Epithelial cell of proximal tubule (primary cell): ENCODE data around the gene MAST4. TPM values are rescaled to one million over a fixed set of nuclear protein-coding genes. Genes with fewer than 3 reads are reported as not detected.

Experiments
- DNase-seq: peaks from one replicate; pipeline ENCODE4 v3.0.0-alpha.2; 2011; ENCODE audit warnings: low read depth
- H3K4me3 ChIP-seq: 2 replicates; pipeline ENCODE4 v1.5.1; 2011; ENCODE audit warnings: low read depth, mild to moderate bottlenecking, low read length
- CTCF ChIP-seq: conservative IDR thresholded peaks from 2 replicates; pipeline ENCODE4 v1.5.1; 2012; ENCODE audit warnings: low read depth, mild to moderate bottlenecking, low read length
- total RNA-seq: library from RNA; depleted of rRNA; stranded (reverse); fragments of >200 nt; gene quantifications from 2 replicates; pipeline ENCODE4 v1.2.3, GENCODE V29; 2015

The MAST4 gene
- total RNA-seq, 1 donor from 2014 or later, result 17.3 TPM

DNA sequence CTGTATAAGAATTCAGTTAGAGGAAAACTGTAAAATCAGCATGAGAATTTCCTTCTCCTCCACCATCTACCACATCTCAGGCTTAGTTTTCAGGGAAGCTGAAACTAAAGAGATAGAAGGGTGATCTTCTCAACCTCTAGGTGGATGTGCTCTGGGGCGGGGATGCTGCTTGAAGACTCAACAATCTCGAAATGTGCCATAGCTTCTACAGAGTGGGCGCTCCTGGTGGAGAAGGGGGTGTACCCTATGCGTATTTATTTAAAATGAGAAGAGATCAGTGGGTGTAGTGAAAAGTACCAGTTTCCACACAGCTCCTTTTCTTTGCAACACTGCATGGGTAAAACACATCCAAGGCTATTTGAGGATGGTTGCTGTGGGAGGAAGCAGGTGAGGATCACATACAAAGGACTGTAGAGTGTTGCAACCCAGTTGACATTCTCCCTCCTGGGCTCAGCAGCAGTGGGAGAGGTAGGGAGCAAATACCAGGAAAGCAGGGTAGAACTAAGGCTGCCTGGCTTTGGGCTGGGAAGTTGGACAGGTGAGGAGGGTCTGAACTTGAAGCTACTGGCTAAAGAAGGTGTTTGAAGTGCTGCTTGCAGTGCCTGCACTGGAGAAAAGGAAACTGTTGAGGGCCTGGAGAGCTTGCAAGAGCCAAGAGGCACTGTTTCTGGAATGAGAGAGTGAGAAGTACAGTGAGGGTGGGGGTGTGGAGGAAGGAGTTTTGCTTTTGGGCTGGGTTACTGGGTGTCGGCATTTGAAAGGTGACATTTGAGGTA is 73.1 kb downstream of the MAST4 start:
- TF ChIP-seq CTCF, result no peak
- DNase-seq, result no peak
- H3K4me3 ChIP-seq, result no peak overlapping the region

DNA sequence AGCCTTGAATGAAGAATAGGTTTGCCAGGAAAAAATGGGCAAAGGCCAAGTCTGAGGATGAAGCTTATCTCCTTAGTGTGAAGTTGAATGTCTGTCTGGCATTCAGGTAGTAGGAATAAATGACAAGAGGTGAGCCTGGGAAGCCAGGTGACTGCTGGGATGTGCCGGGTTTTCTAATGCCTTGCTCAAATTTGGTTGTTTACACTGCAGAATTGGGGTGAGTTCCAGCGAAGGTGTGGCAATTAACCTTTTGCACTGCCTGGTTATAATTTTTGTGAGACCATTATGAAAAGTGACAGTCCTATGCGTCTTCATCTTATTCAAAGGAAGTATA is 73.6 kb downstream of the MAST4 start:
- TF ChIP-seq CTCF, result no peak
- H3K4me3 ChIP-seq, result no peak overlapping the region
- no peak for DNase-seq

- no peak overlapping the region for H3K4me3 ChIP-seq
- TF ChIP-seq CTCF, result no peak
- DNase-seq, result no peak
These were observed 75.1 kb downstream of the MAST4 start for GRCh38 chr5:66671305-66671704.

DNA sequence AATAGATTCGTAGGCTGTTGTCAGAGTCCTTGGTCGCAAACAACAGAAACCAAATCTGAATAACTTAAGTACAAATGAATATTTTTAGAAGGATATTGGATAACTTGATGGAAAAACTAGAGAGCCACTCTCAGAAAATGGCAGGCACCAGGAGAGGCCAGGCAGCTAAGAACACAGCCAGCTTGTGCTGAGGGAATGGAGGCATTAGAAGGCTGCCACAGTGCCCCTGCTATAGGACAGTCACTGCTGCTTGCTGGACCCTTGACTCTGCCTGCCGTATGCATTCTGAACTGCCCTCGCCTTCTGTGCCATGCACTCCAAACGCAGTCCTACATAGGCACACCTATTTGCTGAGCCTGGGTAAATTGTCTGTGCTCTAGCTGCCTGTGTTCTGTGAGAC is 78.6 kb downstream of the MAST4 start:
- H3K4me3 ChIP-seq, result no peak overlapping the region
- TF ChIP-seq CTCF, result no peak
- DNase-seq, result no peak

DNA sequence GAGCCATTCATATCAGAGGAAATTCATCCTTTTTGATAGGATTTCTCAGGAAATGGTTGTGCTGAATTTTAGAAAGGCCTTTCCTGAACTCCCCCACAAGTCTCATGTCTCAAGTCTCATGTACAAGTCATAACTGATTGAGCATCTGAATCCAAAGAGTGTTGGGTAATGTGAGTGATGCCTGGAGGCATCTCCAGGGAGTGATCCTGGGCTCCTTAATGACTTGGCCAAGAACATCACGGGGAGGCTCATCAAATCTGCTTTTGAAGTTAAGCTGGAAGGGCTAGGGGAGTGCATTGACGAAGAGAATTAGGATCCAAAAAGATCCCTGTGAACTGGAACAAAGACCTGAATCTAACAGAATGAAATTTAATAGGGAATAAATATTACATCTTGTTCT is 79.2 kb downstream of the MAST4 start:
- DNase-seq, result no peak
- no peak overlapping the region for H3K4me3 ChIP-seq
- no peak for TF ChIP-seq CTCF

DNA sequence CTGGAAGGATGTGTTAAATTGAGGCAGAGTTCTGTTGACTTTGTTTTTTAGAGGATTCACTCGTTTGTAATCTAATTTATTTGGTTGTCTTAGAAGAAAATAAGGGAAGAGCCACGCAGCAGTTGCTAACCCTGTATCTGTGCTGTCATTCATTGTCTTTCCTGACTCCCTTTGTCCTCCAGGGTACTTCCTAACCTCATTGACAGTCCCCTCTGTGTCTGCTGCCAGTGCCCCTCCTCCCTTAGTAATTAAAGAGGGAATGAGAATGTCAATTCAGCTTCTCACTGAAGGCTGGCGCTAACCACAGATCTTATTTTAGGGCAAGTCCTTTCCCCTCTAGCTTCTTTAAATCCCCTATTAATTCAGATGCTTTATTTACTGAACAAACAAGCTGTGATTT is 84.0 kb downstream of the MAST4 start:
- H3K4me3 ChIP-seq, result no peak overlapping the region
- DNase-seq, result no peak
- TF ChIP-seq CTCF, result no peak

DNA sequence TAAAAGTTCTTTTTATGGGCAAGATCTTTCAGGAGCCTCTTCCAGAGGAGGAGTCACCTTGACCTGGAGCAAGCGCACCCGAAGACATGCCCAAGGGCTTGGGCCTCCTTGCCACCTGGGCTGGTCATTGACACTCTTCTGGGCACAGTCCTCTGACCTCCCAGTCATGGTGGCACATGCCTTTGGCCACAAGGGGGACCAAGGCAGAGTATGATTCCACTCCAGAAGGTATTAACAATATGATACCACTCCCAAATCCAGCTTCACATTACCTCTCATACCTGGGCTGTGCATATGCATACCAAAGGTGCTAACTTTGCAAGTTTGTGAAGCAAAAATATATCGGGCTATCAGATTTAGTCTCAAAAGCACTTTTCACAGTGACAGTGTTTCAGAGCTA is 84.6 kb downstream of the MAST4 start:
- no peak for DNase-seq
- no peak overlapping the region for H3K4me3 ChIP-seq
- TF ChIP-seq CTCF, result peak; percentile 43
